Panc1 (cell line): ENCODE results near the gene ABI1.

ENCODE experiments used
- POLR2AphosphoS5 ChIP-seq: IDR thresholded peaks from 2 replicates; pipeline ENCODE4 v1.6.1; 2012; ENCODE audit warnings: mild to moderate bottlenecking, low read depth, low read length, moderate library complexity
- TCF7L2 ChIP-seq: IDR thresholded peaks from 2 replicates; pipeline ENCODE4 v1.6.1; 2011; ENCODE audit warnings: mild to moderate bottlenecking, low read depth, low read length, inconsistent platforms
- TF ChIP-seq, protein P1 (sequence below): fragments of 450-650 bp; IDR thresholded peaks from 2 replicates; pipeline ENCODE4 v1.5.1; 2017; ENCODE audit warnings: mild to moderate bottlenecking
- TF ChIP-seq, protein P2 (sequence below), 2 experiments: IDR thresholded peaks; 2 replicates each; pipeline ENCODE4 v1.6.1; 2011 to 2012; ENCODE audit warnings: low read depth in 2 of 2, control low read depth in 1 of 2, low read length in 1 of 2, mild to moderate bottlenecking in 1 of 2, moderate library complexity in 1 of 2; ENCODE audit not compliant: insufficient read depth in 1 of 2

DNA sequence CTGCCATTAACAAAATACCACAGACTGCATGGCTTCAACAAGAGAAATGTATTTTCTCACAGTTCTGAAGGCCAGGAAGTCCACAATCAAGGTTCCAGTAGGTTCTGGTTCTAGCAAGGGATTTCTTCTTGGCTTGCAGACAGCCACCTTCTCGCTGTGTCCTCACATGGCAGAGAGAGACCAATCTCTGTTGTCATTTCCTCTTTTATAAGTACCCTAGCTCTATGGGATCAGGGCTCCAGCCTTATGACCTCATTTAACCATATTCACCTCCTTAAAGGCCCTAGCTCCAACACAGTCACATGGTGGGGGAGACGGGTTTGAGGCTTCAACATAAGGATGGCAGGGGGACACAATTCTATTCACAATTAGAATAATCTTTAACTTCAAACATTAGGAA lies 23.6 kb downstream of the ABI1 start:
- TF ChIP-seq, protein P1, sequence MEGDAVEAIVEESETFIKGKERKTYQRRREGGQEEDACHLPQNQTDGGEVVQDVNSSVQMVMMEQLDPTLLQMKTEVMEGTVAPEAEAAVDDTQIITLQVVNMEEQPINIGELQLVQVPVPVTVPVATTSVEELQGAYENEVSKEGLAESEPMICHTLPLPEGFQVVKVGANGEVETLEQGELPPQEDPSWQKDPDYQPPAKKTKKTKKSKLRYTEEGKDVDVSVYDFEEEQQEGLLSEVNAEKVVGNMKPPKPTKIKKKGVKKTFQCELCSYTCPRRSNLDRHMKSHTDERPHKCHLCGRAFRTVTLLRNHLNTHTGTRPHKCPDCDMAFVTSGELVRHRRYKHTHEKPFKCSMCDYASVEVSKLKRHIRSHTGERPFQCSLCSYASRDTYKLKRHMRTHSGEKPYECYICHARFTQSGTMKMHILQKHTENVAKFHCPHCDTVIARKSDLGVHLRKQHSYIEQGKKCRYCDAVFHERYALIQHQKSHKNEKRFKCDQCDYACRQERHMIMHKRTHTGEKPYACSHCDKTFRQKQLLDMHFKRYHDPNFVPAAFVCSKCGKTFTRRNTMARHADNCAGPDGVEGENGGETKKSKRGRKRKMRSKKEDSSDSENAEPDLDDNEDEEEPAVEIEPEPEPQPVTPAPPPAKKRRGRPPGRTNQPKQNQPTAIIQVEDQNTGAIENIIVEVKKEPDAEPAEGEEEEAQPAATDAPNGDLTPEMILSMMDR, result no peak
- no peak for TF ChIP-seq POLR2AphosphoS5
- TF ChIP-seq TCF7L2, result no peak
- TF ChIP-seq, protein P2, sequence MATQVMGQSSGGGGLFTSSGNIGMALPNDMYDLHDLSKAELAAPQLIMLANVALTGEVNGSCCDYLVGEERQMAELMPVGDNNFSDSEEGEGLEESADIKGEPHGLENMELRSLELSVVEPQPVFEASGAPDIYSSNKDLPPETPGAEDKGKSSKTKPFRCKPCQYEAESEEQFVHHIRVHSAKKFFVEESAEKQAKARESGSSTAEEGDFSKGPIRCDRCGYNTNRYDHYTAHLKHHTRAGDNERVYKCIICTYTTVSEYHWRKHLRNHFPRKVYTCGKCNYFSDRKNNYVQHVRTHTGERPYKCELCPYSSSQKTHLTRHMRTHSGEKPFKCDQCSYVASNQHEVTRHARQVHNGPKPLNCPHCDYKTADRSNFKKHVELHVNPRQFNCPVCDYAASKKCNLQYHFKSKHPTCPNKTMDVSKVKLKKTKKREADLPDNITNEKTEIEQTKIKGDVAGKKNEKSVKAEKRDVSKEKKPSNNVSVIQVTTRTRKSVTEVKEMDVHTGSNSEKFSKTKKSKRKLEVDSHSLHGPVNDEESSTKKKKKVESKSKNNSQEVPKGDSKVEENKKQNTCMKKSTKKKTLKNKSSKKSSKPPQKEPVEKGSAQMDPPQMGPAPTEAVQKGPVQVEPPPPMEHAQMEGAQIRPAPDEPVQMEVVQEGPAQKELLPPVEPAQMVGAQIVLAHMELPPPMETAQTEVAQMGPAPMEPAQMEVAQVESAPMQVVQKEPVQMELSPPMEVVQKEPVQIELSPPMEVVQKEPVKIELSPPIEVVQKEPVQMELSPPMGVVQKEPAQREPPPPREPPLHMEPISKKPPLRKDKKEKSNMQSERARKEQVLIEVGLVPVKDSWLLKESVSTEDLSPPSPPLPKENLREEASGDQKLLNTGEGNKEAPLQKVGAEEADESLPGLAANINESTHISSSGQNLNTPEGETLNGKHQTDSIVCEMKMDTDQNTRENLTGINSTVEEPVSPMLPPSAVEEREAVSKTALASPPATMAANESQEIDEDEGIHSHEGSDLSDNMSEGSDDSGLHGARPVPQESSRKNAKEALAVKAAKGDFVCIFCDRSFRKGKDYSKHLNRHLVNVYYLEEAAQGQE (IDR thresholded peaks at IDR 0.05; ENCODE audit: insufficient read depth in 1 of 2, low read depth in 2 of 2, low read length in 1 of 2), result no peak
